Measurements from ENCODE around the gene IMMP2L.

Gene IMMP2L

DNA sequence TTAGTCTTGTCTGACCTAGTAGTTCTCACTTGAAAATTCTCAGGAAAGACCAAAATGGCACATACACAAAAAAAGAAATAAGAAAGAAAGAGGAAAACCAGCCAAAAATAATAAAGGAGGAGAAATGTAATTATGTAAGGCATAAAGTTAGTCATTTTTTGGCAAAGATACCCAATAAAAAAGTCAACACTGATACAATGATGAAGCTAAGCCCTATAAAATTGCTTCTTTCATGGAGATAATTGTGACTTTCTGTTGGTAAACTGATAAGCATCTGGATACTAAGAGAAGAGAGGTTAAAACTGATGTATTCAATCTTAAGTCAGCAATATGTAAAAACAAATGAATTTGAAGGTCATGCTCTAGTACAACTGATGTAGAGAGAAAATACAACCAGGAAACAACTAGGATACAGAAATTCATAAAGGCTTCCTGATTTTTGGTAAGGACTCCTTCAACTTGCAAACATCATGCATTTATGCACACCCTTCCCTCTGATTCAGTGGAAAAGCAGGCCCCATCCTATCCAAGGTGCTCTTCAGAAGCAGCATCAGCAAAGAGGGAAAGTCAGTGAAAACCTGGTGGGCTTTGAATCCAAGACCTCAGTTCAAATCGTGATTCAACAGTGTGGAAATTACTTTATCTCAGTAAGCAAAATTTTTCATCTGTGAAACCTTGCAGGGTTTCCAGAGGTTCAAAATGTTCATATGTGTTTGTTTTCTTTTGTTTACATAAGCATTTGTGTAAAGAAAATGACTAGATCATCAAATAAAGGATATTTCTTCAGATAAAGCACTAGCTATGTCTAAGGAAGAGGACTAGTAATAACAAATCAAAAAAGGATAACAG lies 32.6 kb downstream of the IMMP2L start:
- H3K4me3 Mint-ChIP-seq, result no peak overlapping the region
- no peak for DNase-seq
- H3K4me1 Mint-ChIP-seq, result no peaks in the 10 kb centered on the region
- TF ChIP-seq, protein P1, sequence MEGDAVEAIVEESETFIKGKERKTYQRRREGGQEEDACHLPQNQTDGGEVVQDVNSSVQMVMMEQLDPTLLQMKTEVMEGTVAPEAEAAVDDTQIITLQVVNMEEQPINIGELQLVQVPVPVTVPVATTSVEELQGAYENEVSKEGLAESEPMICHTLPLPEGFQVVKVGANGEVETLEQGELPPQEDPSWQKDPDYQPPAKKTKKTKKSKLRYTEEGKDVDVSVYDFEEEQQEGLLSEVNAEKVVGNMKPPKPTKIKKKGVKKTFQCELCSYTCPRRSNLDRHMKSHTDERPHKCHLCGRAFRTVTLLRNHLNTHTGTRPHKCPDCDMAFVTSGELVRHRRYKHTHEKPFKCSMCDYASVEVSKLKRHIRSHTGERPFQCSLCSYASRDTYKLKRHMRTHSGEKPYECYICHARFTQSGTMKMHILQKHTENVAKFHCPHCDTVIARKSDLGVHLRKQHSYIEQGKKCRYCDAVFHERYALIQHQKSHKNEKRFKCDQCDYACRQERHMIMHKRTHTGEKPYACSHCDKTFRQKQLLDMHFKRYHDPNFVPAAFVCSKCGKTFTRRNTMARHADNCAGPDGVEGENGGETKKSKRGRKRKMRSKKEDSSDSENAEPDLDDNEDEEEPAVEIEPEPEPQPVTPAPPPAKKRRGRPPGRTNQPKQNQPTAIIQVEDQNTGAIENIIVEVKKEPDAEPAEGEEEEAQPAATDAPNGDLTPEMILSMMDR (IDR thresholded peaks at IDR 0.05), result no peak
- H3K27me3 Mint-ChIP-seq (ENCODE audit: low read depth, poor library complexity), result no peaks in the 10 kb centered on the region
- no peaks in the 10 kb centered on the region for H3K36me3 Mint-ChIP-seq (ENCODE audit: low read depth)
- H3K9me3 Mint-ChIP-seq, result no peaks in the 10 kb centered on the region
- H3K27ac Mint-ChIP-seq, result no peak overlapping the region

DNA sequence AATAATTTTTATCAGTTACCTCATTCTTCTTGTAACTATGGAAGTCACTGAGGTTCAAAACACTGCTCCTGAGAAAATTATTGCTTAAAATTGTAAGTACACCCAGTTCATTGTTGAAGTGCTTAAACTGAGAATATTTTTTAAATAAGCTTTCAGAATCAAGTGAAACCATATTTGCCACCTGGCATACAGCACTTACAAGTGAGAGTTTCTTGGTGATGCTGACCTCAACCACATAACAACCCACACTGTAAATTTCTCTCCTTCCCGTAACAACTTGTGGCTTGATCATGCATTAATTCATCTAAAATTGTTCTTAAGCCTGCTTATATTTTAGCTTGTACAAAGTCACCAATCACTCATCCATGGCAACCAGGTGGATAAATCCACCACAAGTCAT lies 34.0 kb downstream of the IMMP2L start:
- no peak for DNase-seq
- H3K36me3 Mint-ChIP-seq (ENCODE audit: low read depth), result no peaks in the 10 kb centered on the region

DNA sequence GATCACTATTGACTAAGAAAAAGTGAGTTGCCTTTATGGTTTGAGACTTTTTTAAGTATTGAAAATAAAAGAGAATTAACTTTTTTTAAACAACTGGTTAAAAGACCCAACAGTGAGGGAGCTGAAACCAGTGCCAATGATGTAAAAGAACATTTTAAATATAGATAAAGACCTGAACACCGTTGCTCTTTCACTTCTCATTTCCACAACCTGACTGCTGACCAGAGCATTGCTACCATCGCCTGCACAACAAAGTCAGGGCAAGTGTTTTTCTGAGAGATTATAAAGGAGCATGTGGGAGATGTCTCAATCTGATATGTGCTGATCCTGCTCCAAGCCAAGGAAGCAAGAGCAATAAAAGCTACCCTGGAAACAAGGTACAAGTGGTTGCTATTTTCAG lies 34.7 kb downstream of the IMMP2L start:
- no peak for DNase-seq
- Mint-ChIP-seq H3K27me3 (ENCODE audit: low read depth, poor library complexity) (no peaks in the 10 kb centered on the region), H3K36me3 (ENCODE audit: low read depth) (no peaks in the 10 kb centered on the region), H3K4me3 (no peak overlapping the region), H3K4me1 (no peaks in the 10 kb centered on the region), H3K27ac (no peak overlapping the region), H3K9me3 (no peaks in the 10 kb centered on the region)
- TF ChIP-seq, protein P1 (IDR thresholded peaks at IDR 0.05), result no peak

More for the DNA sequence above, 34.0 kb downstream of the IMMP2L start:
- Mint-ChIP-seq H3K4me1 (no peaks in the 10 kb centered on the region), H3K9me3 (no peaks in the 10 kb centered on the region), H3K27me3 (ENCODE audit: low read depth, poor library complexity) (no peaks in the 10 kb centered on the region), H3K4me3 (no peak overlapping the region), H3K27ac (no peak overlapping the region)
- TF ChIP-seq, protein P1 (IDR thresholded peaks at IDR 0.05), result no peak

DNA sequence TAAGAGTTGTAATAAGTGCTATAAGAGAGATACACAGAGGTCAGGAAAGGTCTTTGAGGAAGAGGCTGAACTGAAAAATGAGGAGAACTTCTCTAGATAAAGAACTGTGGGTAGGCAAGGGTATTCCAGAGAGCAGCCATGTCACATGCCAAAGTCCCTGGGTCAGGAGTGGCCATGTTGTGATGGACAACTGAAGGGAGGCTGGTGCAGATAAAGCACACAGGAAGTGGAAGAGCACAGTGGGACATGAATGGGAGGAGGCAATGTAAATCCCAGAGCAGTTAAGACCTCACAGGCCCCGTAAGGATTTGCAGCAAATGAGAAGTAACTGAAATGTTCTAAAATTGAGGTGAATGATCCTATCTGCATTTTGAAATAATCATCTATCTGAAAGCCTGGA lies 37.2 kb downstream of the IMMP2L start:
- no peak overlapping the region for H3K27ac Mint-ChIP-seq
- peaks cover 8% of the 10 kb centered on the region for H3K9me3 Mint-ChIP-seq
- peaks cover 19% of the 10 kb centered on the region for H3K36me3 Mint-ChIP-seq (ENCODE audit: low read depth)
- H3K4me3 Mint-ChIP-seq, result no peak overlapping the region
- TF ChIP-seq, protein P1 (IDR thresholded peaks at IDR 0.05), result no peak
- DNase-seq, result no peak
- H3K27me3 Mint-ChIP-seq (ENCODE audit: low read depth, poor library complexity), result no peaks in the 10 kb centered on the region
- H3K4me1 Mint-ChIP-seq, result no peaks in the 10 kb centered on the region

DNA sequence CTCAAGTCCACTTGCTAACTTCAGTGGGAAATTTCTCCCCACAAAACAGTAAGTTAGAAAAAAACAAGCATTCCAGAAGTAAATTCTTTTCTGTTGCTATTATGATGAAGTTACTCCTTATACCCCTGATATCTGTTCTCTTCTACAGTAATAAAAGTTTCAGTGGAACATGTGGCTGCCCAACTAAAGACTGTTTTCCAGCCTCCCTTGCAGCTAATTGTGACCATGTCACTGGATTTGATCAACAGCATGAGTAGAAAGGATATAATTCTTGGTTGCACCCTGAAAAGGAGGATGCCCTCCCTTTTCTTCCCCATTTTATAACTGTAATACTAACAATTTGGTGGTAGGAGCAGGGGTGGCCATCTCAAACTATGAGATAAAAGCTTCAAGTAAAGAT lies 40.6 kb downstream of the IMMP2L start:
- Mint-ChIP-seq H3K4me1 (no peaks in the 10 kb centered on the region), H3K9me3 (peaks cover 8% of the 10 kb centered on the region), H3K36me3 (ENCODE audit: low read depth) (peaks cover 40% of the 10 kb centered on the region), H3K4me3 (no peak overlapping the region), H3K27ac (no peak overlapping the region), H3K27me3 (ENCODE audit: low read depth, poor library complexity) (no peaks in the 10 kb centered on the region)
- no peak for DNase-seq
- TF ChIP-seq, protein P1 (IDR thresholded peaks at IDR 0.05), result no peak

DNA sequence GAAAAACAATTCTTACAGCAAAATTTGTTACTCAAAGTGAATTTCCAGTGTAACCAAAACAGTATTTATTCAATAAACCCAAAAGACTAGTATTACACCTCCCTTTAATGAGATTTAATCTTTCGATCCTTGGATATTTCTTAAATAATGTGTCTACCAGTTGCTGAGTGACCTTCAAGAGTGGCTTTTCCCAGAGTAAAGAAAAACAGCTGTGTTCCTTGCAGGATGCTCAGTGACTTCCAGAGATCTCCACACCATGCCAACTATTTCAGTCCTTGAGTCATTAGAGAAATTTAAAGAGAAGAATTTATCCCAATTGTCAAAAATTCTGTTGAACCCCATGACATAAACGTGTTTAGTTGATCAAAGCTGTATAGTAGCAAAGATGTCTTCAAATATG lies 44.0 kb downstream of the IMMP2L start:
- H3K9me3 Mint-ChIP-seq, result peaks cover 8% of the 10 kb centered on the region
- H3K4me1 Mint-ChIP-seq, result no peaks in the 10 kb centered on the region
- peaks cover 43% of the 10 kb centered on the region for H3K36me3 Mint-ChIP-seq (ENCODE audit: low read depth)
- no peaks in the 10 kb centered on the region for H3K27me3 Mint-ChIP-seq (ENCODE audit: low read depth, poor library complexity)
- H3K4me3 Mint-ChIP-seq, result no peak overlapping the region
- H3K27ac Mint-ChIP-seq, result no peak overlapping the region
- TF ChIP-seq, protein P1 (IDR thresholded peaks at IDR 0.05), result no peak
- DNase-seq, result no peak

Data from nephron progenitor cell (in vitro differentiated cells).